Vagina (tissue), 2 donors: Measurements from ENCODE around the gene RNU6-9.

ENCODE experiments used
- POLR2A ChIP-seq, 2 donors: fragments of 450-650 bp; IDR thresholded peaks; one replicate each; pipeline ENCODE4 v1.6.1; 2017; ENCODE audit warnings: antibody characterized with exemption in 2 of 2, mild to moderate bottlenecking in 2 of 2, moderate library complexity in 2 of 2
- TF ChIP-seq, protein P1 (sequence below), 3 experiments: fragments of 450-650 bp in 2 of 3; fragments of 200-600 bp in 1 of 3; sonication (generic) in 1 of 3; IDR thresholded peaks; one replicate each; pipeline ENCODE4 v1.5.1; 2017 to 2019; ENCODE audit warnings: antibody characterized with exemption in 3 of 3, mild to moderate bottlenecking in 2 of 3, moderate library complexity in 2 of 3

DNA sequence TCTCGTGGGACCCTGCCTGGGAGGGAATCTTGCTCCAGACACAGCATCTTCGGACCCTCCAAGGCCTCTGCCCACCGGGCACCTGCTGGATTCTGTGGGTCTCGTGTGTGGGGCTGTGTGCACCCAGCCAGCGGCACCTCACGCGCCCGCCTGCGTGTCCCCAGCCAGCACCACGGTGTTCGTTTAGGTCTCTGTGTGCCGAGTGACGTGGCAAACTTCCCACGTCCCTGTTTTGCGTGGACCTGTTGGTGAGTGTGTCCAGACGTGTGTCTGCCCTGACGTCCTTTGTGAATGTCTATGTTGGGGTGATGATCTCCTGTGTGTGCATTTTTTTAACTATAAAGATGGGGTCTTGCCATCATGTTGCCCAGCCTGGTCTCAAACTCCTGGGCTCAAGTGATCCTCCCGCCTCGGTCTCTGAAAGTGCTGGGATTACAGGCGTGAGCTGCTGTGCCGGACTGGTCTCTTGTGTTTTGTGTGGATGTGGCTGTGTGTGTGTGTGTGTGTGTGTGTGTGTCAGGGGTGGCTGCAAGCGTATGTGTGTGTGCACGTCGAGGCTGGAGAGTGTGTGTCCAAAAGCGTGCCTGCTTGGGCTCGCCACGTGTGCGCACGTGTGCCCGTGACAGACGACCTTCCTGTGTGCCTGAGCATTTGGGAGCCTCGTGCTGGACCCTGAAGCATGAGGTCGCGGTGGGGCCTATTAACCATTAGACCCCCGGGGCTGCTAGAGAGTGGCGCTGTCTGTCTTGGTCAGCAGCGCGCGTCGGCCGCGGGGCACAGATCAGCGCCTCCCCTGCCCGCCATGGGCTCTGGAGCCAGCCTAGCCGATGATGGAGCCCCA is 48.2 kb downstream of the RNU6-9 start:
- TF ChIP-seq, protein P1, sequence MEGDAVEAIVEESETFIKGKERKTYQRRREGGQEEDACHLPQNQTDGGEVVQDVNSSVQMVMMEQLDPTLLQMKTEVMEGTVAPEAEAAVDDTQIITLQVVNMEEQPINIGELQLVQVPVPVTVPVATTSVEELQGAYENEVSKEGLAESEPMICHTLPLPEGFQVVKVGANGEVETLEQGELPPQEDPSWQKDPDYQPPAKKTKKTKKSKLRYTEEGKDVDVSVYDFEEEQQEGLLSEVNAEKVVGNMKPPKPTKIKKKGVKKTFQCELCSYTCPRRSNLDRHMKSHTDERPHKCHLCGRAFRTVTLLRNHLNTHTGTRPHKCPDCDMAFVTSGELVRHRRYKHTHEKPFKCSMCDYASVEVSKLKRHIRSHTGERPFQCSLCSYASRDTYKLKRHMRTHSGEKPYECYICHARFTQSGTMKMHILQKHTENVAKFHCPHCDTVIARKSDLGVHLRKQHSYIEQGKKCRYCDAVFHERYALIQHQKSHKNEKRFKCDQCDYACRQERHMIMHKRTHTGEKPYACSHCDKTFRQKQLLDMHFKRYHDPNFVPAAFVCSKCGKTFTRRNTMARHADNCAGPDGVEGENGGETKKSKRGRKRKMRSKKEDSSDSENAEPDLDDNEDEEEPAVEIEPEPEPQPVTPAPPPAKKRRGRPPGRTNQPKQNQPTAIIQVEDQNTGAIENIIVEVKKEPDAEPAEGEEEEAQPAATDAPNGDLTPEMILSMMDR (IDR thresholded peaks at IDR 0.05) = no peak
- TF ChIP-seq POLR2A (IDR thresholded peaks at IDR 0.05) = no peak
